Stimulated activated CD8-positive, alpha-beta memory T cell treated with anti-CD3 and anti-CD28 coated beads, Interleukin-15, amount 100 ng/mL, for 48 hours (primary cell): Measurements from ENCODE around the gene SNX15.
A peak's percentile ranks its signal among the peaks of the same experiment; 100 is the strongest.
"Not testable (repeated sequence)": the region's sequence is repeated elsewhere in the genome, so short reads cannot be mapped to it uniquely, and the experiment has no call there.

ENCODE experiments used
- DNase-seq, 2 donors: peaks; one replicate each; pipeline ENCODE4 v3.0.0-alpha.2; 2020; ENCODE audit warnings: low read depth in 2 of 2

The SNX15 gene

GRCh38 chr11:65016705-65017104, 10.5 kb upstream of the SNX15 start:
- no peak for DNase-seq

DNA sequence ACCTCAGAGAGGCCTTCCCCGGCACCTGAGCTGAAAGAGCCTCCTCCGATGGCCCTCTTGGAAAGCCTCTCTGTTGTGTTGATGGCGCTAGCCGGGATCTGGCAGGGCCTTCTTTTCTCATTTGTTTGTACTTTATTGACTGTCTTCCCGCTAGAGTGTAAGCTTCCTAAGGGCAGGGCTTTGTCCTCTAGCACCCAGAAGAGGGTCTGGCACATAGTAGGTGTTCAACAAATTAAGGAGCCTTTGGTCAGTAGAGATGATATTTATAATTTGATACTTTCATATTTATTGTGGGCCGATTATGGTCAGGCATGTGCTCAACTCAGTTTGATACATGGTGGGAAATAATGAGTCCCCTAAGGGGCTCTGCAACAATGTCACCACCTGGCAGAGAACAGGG, 9.3 kb upstream of the SNX15 start:
- no peak for DNase-seq

- DNase-seq: no peak
These were observed 7.4 kb upstream of the SNX15 start for GRCh38 chr11:65019824-65020223.

GRCh38 chr11:65021003-65021402, 6.2 kb upstream of the SNX15 start:
- DNase-seq: no peak

DNA sequence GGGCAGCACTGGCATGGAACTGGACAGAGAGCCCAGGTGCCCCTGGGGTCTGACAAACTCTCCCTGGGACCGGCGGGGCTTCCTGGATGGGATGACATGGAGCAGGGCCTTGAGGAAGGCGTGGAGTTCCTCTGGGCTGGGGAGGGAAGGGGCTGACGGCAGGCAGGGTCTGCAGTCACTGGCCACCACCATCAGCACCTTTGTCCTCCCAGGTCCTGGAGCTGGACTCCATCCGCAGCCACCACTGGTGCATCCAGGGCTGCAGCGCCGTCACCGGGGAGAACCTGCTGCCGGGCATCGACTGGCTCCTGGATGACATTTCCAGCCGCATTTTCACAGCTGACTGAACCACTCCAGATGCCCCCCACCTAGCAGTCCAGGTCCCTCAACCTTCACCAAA, 5.7 kb upstream of the SNX15 start:
- DNase-seq: no peak

DNA sequence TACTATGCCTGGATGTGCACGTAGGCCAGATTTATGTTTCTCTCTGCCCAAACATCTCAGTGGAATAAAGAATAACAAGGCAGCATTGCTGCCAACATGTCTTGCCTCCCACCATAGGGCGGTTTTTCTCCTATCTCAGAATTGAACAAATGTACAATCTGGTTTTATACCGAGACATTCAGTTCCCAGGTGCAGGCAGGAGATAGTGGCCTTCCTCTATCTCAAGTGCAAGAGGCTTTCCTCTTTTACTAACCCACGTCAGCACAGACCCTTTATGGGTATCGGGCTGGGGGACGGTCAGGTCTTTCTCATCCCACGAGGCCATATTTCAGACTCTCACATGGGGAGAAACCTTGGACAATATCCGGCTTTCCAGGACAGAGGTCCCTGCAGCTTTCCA, 3.7 kb upstream of the SNX15 start:
- not testable (repeated sequence) for DNase-seq

- no peak for DNase-seq
These were observed 429 bp upstream of the SNX15 start for GRCh38 chr11:65026810-65027209.

- no peak for DNase-seq
These were observed 5.0 kb downstream of the SNX15 start for GRCh38 chr11:65032216-65032615.

DNA sequence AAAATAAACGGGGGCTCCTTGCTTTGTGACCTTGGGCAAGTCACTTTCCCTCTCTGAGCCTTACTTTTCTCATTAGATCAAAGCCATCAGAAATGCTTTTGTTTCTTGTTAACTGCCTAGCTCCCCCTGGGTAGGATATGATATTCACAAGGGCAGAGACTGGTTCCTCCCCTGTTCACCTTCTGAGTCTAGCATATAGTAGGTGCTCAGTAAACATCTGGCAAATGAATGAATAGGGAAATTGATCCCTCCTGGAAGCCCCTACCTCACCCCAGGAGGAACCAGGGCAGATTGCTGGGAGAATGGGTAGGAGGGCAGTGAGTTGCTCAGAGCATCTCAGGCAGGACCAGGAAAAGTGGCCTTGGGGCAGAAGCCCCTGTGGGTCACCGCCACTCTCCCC, 7.2 kb downstream of the SNX15 start:
- no peak for DNase-seq

DNA sequence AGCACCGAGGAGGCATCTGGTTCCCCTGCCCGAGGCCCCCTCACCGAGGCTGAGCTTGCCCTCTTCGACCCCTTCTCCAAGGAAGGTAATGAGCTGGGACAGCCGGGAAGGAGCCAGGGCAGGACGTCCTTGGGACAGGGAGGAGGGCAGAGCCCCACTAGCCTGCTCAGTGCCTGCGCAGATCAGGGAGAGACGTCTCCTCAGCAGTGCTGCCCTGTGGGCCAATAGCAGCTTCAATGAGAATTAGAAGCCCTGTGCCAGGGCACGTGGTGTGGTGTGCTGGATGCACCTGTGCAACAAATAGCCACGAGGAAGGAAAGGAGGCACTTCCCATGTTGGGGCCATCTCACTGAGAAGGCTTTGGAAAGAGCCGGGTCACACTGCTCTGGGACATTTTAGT, 8.3 kb downstream of the SNX15 start:
- DNase-seq: no peak

- no peak for DNase-seq
These were observed 9.7 kb downstream of the SNX15 start for GRCh38 chr11:65036931-65037330.

- no peak for DNase-seq
These were observed 13.2 kb downstream of the SNX15 start for GRCh38 chr11:65040520-65040846.

DNA sequence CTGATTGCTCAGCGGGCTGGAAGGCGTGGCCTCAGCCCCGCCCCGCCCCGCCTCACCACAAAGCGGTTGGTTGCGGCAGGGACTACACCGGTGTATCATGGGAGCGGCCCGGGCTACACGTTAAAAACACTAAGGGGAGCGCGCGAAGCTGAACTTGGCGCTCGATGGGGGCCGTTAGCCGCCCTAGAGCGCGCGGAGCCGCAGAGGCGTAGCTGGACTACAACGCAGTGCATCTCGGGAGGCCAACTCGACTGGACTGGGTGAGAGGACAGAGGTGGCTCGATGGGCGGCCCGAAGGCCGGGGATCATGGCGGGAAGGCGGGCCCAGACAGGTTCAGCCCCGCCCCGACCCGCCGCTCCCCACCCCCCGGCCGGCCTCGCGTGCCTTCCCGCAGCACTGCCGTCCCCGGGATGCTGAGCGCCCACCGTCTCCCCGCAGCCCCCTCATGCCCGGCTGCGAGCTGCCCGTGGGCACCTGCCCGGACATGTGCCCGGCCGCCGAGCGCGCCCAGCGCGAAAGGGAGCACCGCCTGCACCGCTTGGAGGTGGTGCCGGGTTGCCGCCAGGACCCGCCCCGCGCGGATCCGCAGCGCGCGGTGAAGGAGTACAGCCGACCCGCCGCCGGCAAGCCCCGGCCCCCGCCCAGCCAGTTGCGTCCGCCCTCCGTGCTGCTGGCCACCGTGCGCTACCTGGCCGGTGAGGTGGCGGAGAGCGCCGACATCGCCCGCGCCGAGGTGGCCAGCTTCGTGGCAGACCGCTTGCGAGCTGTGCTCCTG, 13.8 kb downstream of the SNX15 start, which contains the start of gene SAC3D1:
Gene SAC3D1 (plus strand): TSS at position 364 of the 776 bp plus-strand sequence. CDS start 83 bp downstream, at position 447.
- peak; percentile 89 for DNase-seq

DNA sequence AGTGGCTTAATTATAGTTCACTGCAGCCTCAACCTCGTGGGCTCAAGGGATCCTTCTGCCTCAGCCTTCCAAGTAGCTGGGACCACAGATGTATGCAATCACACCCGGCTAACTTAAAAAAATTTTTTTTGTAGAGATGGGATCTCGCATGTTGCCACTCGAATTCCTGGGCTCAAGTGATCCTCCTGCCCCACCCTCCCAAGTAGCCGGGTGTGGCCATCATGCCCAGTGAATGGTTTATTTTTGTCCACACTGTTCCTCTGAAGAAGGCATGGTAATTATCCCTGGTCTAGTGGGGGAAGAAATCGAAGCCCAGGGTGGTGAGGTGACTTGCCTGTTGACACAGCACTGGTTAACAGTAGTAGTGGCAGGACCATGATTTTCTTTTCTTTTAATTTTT, 15.7 kb downstream of the SNX15 start:
- DNase-seq: no peak

GRCh38 chr11:65043881-65044501, 16.8 kb downstream of the SNX15 start:
- no peak for DNase-seq

DNA sequence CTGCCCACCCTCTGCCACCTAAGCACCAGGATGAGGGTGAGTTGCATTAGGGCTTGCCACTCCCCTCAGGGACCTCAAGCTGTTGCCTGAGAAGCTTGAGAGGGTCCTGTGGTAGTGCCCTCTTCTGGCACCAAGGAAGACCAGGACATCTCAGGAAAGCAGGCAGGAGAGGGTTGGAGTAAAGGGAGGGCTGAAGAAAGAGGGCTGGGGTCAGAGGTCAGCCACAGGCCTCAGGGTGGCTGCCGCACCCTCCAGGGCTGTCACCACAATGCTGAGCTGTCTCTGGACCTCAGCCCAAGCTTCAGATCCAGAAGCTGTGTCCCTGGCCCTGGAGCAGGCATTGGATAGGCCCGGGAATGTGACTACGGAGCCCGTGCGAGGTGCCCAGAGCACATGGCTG, 17.8 kb downstream of the SNX15 start:
- no peak for DNase-seq

DNA sequence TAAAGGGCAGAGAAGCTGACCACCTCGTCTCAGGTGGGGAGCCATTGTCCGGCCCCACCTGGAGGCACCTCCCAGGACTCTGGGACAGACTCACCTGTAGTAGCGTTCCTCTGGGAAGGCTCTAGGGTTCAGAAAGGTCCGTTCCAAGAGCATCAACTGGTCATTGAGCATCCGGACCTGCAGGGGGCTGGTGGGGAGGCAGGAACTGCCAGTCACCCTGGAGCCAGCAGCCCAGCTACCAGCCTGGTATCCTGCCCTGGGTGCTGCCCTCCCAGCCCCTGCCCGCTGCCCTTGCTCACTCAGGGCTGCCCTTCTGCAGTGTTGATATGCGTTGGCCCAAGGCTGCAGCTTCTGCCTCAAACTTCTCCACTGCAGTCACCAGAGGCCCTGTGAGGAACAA, 18.5 kb downstream of the SNX15 start:
- no peak for DNase-seq

GRCh38 chr11:65047581-65048422, 20.6 kb downstream of the SNX15 start:
- DNase-seq: peak in 1 of 2 donors; percentile 1

DNA sequence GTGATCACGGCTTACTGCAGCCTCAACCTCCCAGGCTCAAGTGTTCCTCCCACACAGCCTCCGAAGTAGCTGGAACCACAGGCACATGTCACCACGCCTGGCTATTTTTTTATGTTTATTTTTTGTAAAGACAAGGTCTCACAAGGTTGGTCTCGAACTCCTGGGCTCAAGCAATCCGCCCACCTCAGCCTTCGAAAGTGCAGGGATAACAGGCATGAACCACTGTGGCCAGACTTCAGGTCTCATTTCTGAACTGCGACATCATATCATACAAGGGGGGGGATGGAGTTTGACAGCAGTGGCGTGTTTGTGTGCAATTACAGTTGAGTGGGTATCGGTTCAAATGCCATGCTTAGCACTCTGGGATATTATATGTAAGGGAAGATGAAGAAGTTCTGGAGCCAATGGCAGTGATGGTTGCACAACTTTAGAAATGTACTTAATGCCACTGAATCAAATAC, 24.2 kb downstream of the SNX15 start:
- DNase-seq: no peak

DNA sequence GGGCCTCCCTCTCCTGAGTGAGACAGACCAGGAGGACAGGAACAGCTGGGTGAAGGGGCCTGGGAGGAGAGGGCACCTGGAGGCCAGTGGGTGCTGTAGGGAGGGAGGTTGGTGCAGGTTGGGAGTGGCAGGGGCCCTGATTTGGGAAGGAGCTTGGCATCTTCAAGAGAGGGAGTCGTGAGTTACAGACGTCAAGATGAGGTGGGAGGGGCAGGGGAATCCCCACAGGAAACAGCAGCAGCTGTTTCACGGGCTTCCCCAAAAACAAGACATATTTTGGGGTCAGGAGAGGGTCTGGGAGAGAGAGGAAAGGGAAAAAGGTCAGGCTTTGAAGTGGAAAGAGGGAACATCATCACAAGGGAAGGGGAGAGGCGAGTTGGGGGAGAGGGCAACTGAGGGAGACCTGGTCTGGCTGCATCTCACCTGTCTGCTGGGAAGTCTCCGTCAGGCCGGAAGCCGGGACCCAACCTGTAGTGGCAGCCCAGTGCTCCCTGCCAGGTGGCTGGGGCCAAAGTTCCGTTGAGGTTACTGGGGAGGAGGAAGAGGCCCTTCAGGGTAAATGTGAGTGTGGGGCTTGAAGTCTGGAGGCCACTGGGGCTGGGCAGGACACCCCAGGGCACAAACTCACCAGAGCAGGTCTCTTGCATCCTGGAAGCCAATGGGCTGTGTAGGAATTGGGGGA, 26.7 kb downstream of the SNX15 start:
- DNase-seq: no peak

- DNase-seq: no peak
These were observed 28.3 kb downstream of the SNX15 start for GRCh38 chr11:65055538-65055937.

- DNase-seq: no peak
These were observed 29.8 kb downstream of the SNX15 start for GRCh38 chr11:65056999-65057398.
